Gastrocnemius medialis (tissue), 4 donors: ENCODE measurements around the gene KIF5A. TPM values are rescaled to one million over a fixed set of nuclear protein-coding genes. Genes with fewer than 3 reads are reported as not detected.

ENCODE experiments used
- ATAC-seq, 2 donors: fragments of 150-250 bp; one replicate each; pipeline ENCODE4 v1.9.1; 2016
- DNase-seq, 2 donors: peaks; one replicate each; pipeline ENCODE4 v3.0.0-alpha.2; 2019
- H3K27ac ChIP-seq, 4 donors: fragments of 200-600 bp; sonication (generic); 1 replicate in 1 of 4; 2 replicates in 3 of 4; pipeline ENCODE4 v1.5.1; 2016 to 2018; ENCODE audit warnings: mild to moderate bottlenecking in 2 of 4, moderate library complexity in 1 of 4
- H3K27me3 ChIP-seq, 3 donors: fragments of 200-600 bp; sonication (generic) in 2 of 3; 1 replicate in 1 of 3; 2 replicates in 2 of 3; pipeline versions ENCODE4 v1.5.1 to v1.6.0; 2016 to 2019; ENCODE audit warnings: mild to moderate bottlenecking in 1 of 3, moderate library complexity in 1 of 3
- H3K36me3 ChIP-seq, 2 donors: fragments of 200-600 bp; sonication (generic) in 1 of 2; one replicate each; pipeline ENCODE4 v1.5.1; 2017 to 2018
- H3K4me1 ChIP-seq, 2 donors: fragments of 200-600 bp; sonication (generic) in 1 of 2; one replicate each; pipeline ENCODE4 v1.5.1; 2016 to 2017; ENCODE audit warnings: mild to moderate bottlenecking in 2 of 2
- H3K4me3 ChIP-seq, 4 donors: fragments of 200-600 bp; sonication (generic) in 3 of 4; 1 replicate in 1 of 4; 2 replicates in 3 of 4; pipeline ENCODE4 v1.5.1; 2016 to 2019; ENCODE audit warnings: mild to moderate bottlenecking in 2 of 4
- H3K9me3 ChIP-seq, 3 donors: fragments of 200-600 bp; sonication (generic) in 2 of 3; 1 replicate in 1 of 3; 2 replicates in 2 of 3; pipeline ENCODE4 v1.5.1; 2016 to 2019
- POLR2A ChIP-seq, 2 donors: fragments of 450-650 bp; IDR thresholded peaks; one replicate each; pipeline ENCODE4 v1.6.1; 2017; ENCODE audit warnings: antibody characterized with exemption in 2 of 2, mild to moderate bottlenecking in 2 of 2, moderate library complexity in 2 of 2
- in situ Hi-C, 4 donors: fragments of 200-750 bp; cut with MboI; loops; one replicate each; pipeline versions ENCODE4 v1.15.0 to v1.8.0; 2017; ENCODE audit warnings: low sequenced_read_pairs in 4 of 4
- intact Hi-C: fragments of 100-400 bp; cut with DNase I; formaldehyde crosslinking; loops from one replicate; pipeline ENCODE4 v1.15.1; 2023; ENCODE audit warnings: low total_unique reads
- microRNA counts, 2 donors: library from miRNA; unstranded; fragments of <30 nt; microRNA quantifications; one replicate each; lab custom pipeline; 2016
- microRNA-seq, 2 donors: library from miRNA; unstranded; fragments of <30 nt; microRNA quantifications; one replicate each; pipeline ENCODE4, GENCODE V29; 2016; ENCODE audit warnings: borderline replicate concordance in 2 of 2
- total RNA-seq, 4 donors: library from RNA; depleted of rRNA; stranded (reverse); fragments of >200 nt; gene quantifications; one replicate each; pipeline versions ENCODE4 v1.1.0 to v1.2.3, GENCODE V29; 2016
- TF ChIP-seq, protein P1 (sequence below), 5 experiments: fragments of 450-650 bp in 3 of 5; fragments of 200-600 bp in 2 of 5; sonication (generic) in 2 of 5; IDR thresholded peaks in 4 of 5; conservative IDR thresholded peaks in 1 of 5; 1 replicate in 4 of 5; 2 replicates in 1 of 5; pipeline ENCODE4 v1.5.1; 2016 to 2019; ENCODE audit warnings: antibody characterized with exemption in 5 of 5, mild to moderate bottlenecking in 3 of 5, moderate library complexity in 3 of 5

The KIF5A gene
- total RNA-seq, 4 donors from 2014 or later = 0.09 to 0.36 TPM; not detected in 2

DNA sequence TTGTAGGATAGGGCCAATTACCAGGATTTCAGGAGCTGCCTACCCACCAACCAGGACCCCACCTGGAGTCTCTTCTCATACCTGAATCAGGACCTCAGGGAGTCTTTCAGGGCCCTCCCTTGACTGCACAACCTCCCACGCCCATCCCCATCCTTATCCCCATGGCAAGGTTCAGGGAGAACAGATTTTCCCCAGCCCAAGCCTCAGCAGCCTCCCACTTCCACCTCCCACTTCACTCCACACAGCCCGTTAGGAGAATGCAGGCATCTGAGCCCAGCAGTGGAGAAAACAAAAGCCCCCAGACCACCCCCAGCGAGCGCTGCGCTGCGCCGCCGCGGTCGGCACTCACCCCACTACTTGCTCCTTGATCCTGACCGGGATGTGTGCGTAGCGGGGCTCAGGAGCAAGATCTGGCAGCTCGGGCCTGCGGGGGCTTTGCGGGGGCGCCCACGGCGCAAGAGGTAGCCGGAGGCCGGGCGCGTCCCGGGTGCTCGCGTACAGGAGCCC is 81.8 kb downstream of the KIF5A start:
- peaks cover 0 to 11% of the 10 kb centered on the region in 2 donors for H3K4me1 ChIP-seq
- H3K4me3 ChIP-seq = peak overlapping the region; percentile 70 to 82 (median 78)
- H3K9me3 ChIP-seq = no peaks in the 10 kb centered on the region
- no peak for DNase-seq
- peaks cover 0 to 5% of the 10 kb centered on the region in 2 donors for H3K36me3 ChIP-seq
- no peak for ATAC-seq
- TF ChIP-seq, protein P1, sequence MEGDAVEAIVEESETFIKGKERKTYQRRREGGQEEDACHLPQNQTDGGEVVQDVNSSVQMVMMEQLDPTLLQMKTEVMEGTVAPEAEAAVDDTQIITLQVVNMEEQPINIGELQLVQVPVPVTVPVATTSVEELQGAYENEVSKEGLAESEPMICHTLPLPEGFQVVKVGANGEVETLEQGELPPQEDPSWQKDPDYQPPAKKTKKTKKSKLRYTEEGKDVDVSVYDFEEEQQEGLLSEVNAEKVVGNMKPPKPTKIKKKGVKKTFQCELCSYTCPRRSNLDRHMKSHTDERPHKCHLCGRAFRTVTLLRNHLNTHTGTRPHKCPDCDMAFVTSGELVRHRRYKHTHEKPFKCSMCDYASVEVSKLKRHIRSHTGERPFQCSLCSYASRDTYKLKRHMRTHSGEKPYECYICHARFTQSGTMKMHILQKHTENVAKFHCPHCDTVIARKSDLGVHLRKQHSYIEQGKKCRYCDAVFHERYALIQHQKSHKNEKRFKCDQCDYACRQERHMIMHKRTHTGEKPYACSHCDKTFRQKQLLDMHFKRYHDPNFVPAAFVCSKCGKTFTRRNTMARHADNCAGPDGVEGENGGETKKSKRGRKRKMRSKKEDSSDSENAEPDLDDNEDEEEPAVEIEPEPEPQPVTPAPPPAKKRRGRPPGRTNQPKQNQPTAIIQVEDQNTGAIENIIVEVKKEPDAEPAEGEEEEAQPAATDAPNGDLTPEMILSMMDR (IDR thresholded peaks at IDR 0.05 in 4 of 5, conservative IDR thresholded peaks at IDR 0.05 in 1 of 5) = no peak
- TF ChIP-seq POLR2A (IDR thresholded peaks at IDR 0.05) = no peak
- in situ Hi-C loops (no loop called here), intact Hi-C loops (loop anchor here (2.0 kb wide), 2 partner anchors 49 to 61 kb away; no protein-coding TSS in a partner anchor)
- no peak overlapping the region for H3K27ac ChIP-seq
- H3K27me3 ChIP-seq = peaks cover 0 to 3% (median 0%) of the 10 kb centered on the region in 3 donors

- ATAC-seq (peak; percentile 69 to 70), DNase-seq (peak in 1 of 2 donors; percentile 33)
- in situ Hi-C loops = no loop called here
- Histone ChIP-seq H3K9me3 (no peaks in the 10 kb centered on the region), H3K36me3 (peaks cover 0 to 5% of the 10 kb centered on the region in 2 donors), H3K27ac (peak overlapping the region; percentile 19 to 69 (median 64)), H3K4me1 (peaks cover 0 to 11% of the 10 kb centered on the region in 2 donors), H3K27me3 (peaks cover 0 to 3% (median 0%) of the 10 kb centered on the region in 3 donors), H3K4me3 (peak overlapping the region; percentile 70 to 82 (median 78))
- intact Hi-C loops = loop anchor here (2.0 kb wide), 2 partner anchors 50 to 60 kb away; no protein-coding TSS in a partner anchor
- TF ChIP-seq, protein P1 (IDR thresholded peaks at IDR 0.05 in 4 of 5, conservative IDR thresholded peaks at IDR 0.05 in 1 of 5) = no peak
- no peak for TF ChIP-seq POLR2A (IDR thresholded peaks at IDR 0.05)
Measured at GRCh38 chr12:57632073-57632957, 82.5 kb downstream of the KIF5A start.

- TF ChIP-seq, protein P1 (IDR thresholded peaks at IDR 0.05 in 4 of 5, conservative IDR thresholded peaks at IDR 0.05 in 1 of 5) = peak; percentile 72 to 89 (median 88)
- peak in 1 of 2 donors; percentile 37 for TF ChIP-seq POLR2A (IDR thresholded peaks at IDR 0.05)
- ATAC-seq = peak; percentile 87 to 88
- Histone ChIP-seq H3K4me1 (peaks cover 0 to 11% of the 10 kb centered on the region in 2 donors), H3K27ac (peak within 1 kb of the TSS; percentile 19 to 69 (median 64)), H3K27me3 (peaks cover 0 to 3% (median 0%) of the 10 kb centered on the region in 3 donors), H3K9me3 (no peaks in the 10 kb centered on the region), H3K36me3 (peaks cover 0 to 5% of the 10 kb centered on the region in 2 donors), H3K4me3 (peak within 1 kb of the TSS; percentile 70 to 82 (median 78))
- intact Hi-C loops (loop anchor here (2.0 kb wide), 2 partner anchors 50 to 60 kb away; no protein-coding TSS in a partner anchor), in situ Hi-C loops (no loop called here)
- DNase-seq = no peak
Measured at GRCh38 chr12:57632958-57633840, 83.4 kb downstream of the KIF5A start, which contains the start of gene B4GALNT1. TSS of gene B4GALNT1 (minus strand) at chr12:57633201. CDS start at chr12:57632132, 1,069 bp downstream.

MicroRNAs encoded within 50 kb of the gene (microRNA counts, 767-probe panel; counts per million panel counts)
- 356 to 448 counts per million in 2 donors for microRNA hsa-miR-616-3p (lab: Ali Mortazavi, UCI)

Small RNA genes within 50 kb of the gene (microRNA-seq; reads per million reads assigned to microRNA genes)
- gene MIR616 (0.85 to 4.7 reads per million in 2 donors), gene MIR6758 (0 reads per million in 2 donors)

Other genes starting within 250 kb of the KIF5A start
- 10 to 100 TPM; 24.1 to 27.1 (median 25.6) TPM for gene R3HDM2, start 119.0 kb upstream of the KIF5A start, total RNA-seq
- gene INHBC, start 115.3 kb upstream of the KIF5A start, total RNA-seq = under 1 TPM in 2 of 4 donors, not detected in 2; 0.20 to 0.35 TPM
- gene INHBE, start 94.7 kb upstream of the KIF5A start, total RNA-seq = 1 to 10 TPM in 2 of 4 donors, not detected in 2; 1.5 to 2.2 TPM
- gene GLI1, start 90.3 kb upstream of the KIF5A start, total RNA-seq = 1 to 10 TPM in 1 of 4 donors, not detected in 3; 1.0 TPM
- 1 to 10 TPM; 2.7 to 5.1 (median 4.7) TPM for gene ARHGAP9, start 70.2 kb upstream of the KIF5A start, total RNA-seq
- 10 to 100 TPM; 37.7 to 81.1 (median 42.0) TPM for gene MARS1, start 62.0 kb upstream of the KIF5A start, total RNA-seq
- gene DDIT3, start 29.5 kb upstream of the KIF5A start, total RNA-seq = 10 to 100 TPM; 11.8 to 46.4 (median 17.1) TPM
- 10 to 100 TPM in 3 of 4 donors, 1 to 10 TPM in 1; 5.5 to 20.3 (median 12.9) TPM for gene MBD6, start 27.2 kb upstream of the KIF5A start, total RNA-seq
- 100 to 1,000 TPM; 147 to 265 (median 177) TPM for gene DCTN2, start 2.9 kb upstream of the KIF5A start, total RNA-seq
- gene PIP4K2C, start 41.1 kb downstream of the KIF5A start, total RNA-seq = 10 to 100 TPM; 11.2 to 22.0 (median 14.6) TPM
- 10 to 100 TPM in 1 of 4 donors, 1 to 10 TPM in 3; 3.5 to 13.8 (median 6.8) TPM for gene DTX3, start 54.8 kb downstream of the KIF5A start, total RNA-seq
- 1 to 10 TPM; 1.9 to 3.3 (median 2.4) TPM for gene ARHGEF25, start 61.4 kb downstream of the KIF5A start, total RNA-seq
- gene B4GALNT1, start 83.2 kb downstream of the KIF5A start, total RNA-seq = 10 to 100 TPM; 13.2 to 25.5 (median 16.6) TPM
- gene OS9, start 144.1 kb downstream of the KIF5A start, total RNA-seq = 100 to 1,000 TPM in 3 of 4 donors, 10 to 100 TPM in 1; 77.0 to 152 (median 106) TPM
- gene AGAP2, start 188.7 kb downstream of the KIF5A start, total RNA-seq = 1 to 10 TPM; 1.8 to 5.4 (median 3.7) TPM
- gene TSPAN31, start 195.0 kb downstream of the KIF5A start, total RNA-seq = 10 to 100 TPM; 25.5 to 58.9 (median 32.2) TPM
- 10 to 100 TPM; 39.7 to 55.5 (median 47.4) TPM for gene CDK4, start 202.3 kb downstream of the KIF5A start, total RNA-seq
- 10 to 100 TPM in 1 of 4 donors, 1 to 10 TPM in 3; 4.8 to 11.3 (median 7.9) TPM for gene MARCHF9, start 205.1 kb downstream of the KIF5A start, total RNA-seq
- gene CYP27B1, start 217.0 kb downstream of the KIF5A start, total RNA-seq = not detected
- 10 to 100 TPM in 3 of 4 donors, 1 to 10 TPM in 1; 6.5 to 22.7 (median 17.9) TPM for gene METTL1, start 222.1 kb downstream of the KIF5A start, total RNA-seq
- 1 to 10 TPM in 3 of 4 donors, under 1 TPM in 1; 0.82 to 2.0 (median 1.0) TPM for gene EEF1AKMT3, start 222.6 kb downstream of the KIF5A start, total RNA-seq
- 10 to 100 TPM; 37.6 to 47.5 (median 40.1) TPM for gene TSFM, start 232.7 kb downstream of the KIF5A start, total RNA-seq